ENCODE results near the gene CCNK.

The CCNK gene

GRCh38 chr14:99480917-99481744 is at the start of gene CCNK:
Gene CCNK, plus strand, starts transcription at chr14:99481409. Its CDS starts 11,269 bp downstream, at chr14:99492678.
- peak; percentile 100 for DNase-seq

- no peak for DNase-seq
Measured at GRCh38 chr14:99431986-99432385, 49.2 kb upstream of the CCNK start.

- DNase-seq: no peak
Measured at GRCh38 chr14:99432485-99432884, 48.7 kb upstream of the CCNK start.

- DNase-seq: no peak
Measured at GRCh38 chr14:99435327-99435726, 45.9 kb upstream of the CCNK start.

GRCh38 chr14:99436247-99437180 is 44.7 kb upstream of the CCNK start:
- no peak for DNase-seq

GRCh38 chr14:99437706-99438105 is 43.5 kb upstream of the CCNK start:
- DNase-seq: no peak

GRCh38 chr14:99440278-99440677 is 40.9 kb upstream of the CCNK start:
- no peak for DNase-seq

- DNase-seq: no peak
Measured at GRCh38 chr14:99441157-99441870, 39.9 kb upstream of the CCNK start.

- DNase-seq: no peak
Measured at GRCh38 chr14:99441918-99442317, 39.3 kb upstream of the CCNK start.

GRCh38 chr14:99445931-99446330 is 35.3 kb upstream of the CCNK start:
- no peak for DNase-seq

GRCh38 chr14:99447739-99448138 is 33.5 kb upstream of the CCNK start:
- DNase-seq: no peak

- DNase-seq: no peak
Measured at GRCh38 chr14:99450266-99450665, 30.9 kb upstream of the CCNK start.

GRCh38 chr14:99451234-99451633 is 30.0 kb upstream of the CCNK start:
- no peak for DNase-seq

- DNase-seq: no peak
Measured at GRCh38 chr14:99452968-99453367, 28.2 kb upstream of the CCNK start.

- no peak for DNase-seq
Measured at GRCh38 chr14:99454246-99454645, 27.0 kb upstream of the CCNK start.

GRCh38 chr14:99459481-99460100 is 21.6 kb upstream of the CCNK start:
- no peak for DNase-seq

GRCh38 chr14:99460793-99461192 is 20.4 kb upstream of the CCNK start:
- DNase-seq: no peak

- DNase-seq: no peak
Measured at GRCh38 chr14:99461411-99462085, 19.7 kb upstream of the CCNK start.

- no peak for DNase-seq
Measured at GRCh38 chr14:99462210-99462609, 19.0 kb upstream of the CCNK start.

- no peak for DNase-seq
Measured at GRCh38 chr14:99463974-99464373, 17.2 kb upstream of the CCNK start.

- no peak for DNase-seq
Measured at GRCh38 chr14:99465288-99465687, 15.9 kb upstream of the CCNK start.

- no peak for DNase-seq
Measured at GRCh38 chr14:99466758-99467157, 14.5 kb upstream of the CCNK start.

Data from CD4-positive, alpha-beta T cell treated with Interferon gamma for 1 hour (primary cell).